H9 (cell line): Measurements from ENCODE around the gene CACNA1A. TPM values are rescaled to one million over a fixed set of nuclear protein-coding genes. Genes with fewer than 3 reads are reported as not detected.
"Not testable (repeated sequence)": the region's sequence is repeated elsewhere in the genome, so short reads cannot be mapped to it uniquely, and the experiment has no call there.

Experiments used
- DNase-seq: peaks from one replicate; pipeline ENCODE4 v3.0.0-alpha.2; 2017
- H2AFZ ChIP-seq: one replicate; pipeline ENCODE4 v1.6.1; 2013; ENCODE audit warnings: mild to moderate bottlenecking, low read length, control low read depth, moderate library complexity
- H2AK5ac ChIP-seq: 2 replicates; pipeline ENCODE4 v1.6.1; 2013; ENCODE audit warnings: low read length, control low read depth, mixed read lengths; ENCODE audit not compliant: insufficient read length
- H2BK120ac ChIP-seq: one replicate; pipeline ENCODE4 v1.6.1; 2013; ENCODE audit warnings: low read depth, mild to moderate bottlenecking, low read length, control low read depth, inconsistent platforms; ENCODE audit not compliant: poor library complexity, severe bottlenecking
- H2BK12ac ChIP-seq: 2 replicates; pipeline ENCODE4 v1.6.1; 2013; ENCODE audit warnings: low read length, control low read depth, mixed read lengths, low read depth; ENCODE audit not compliant: insufficient read length
- H2BK15ac ChIP-seq: 2 replicates; pipeline ENCODE4 v1.6.1; 2013; ENCODE audit warnings: low read depth, low read length, control low read depth
- H2BK20ac ChIP-seq: one replicate; pipeline ENCODE4 v1.6.1; 2013; ENCODE audit warnings: low read depth, mild to moderate bottlenecking, low read length, control low read depth, inconsistent platforms; ENCODE audit not compliant: poor library complexity, severe bottlenecking
- H2BK5ac ChIP-seq: 2 replicates; pipeline ENCODE4 v1.6.1; 2013; ENCODE audit warnings: low read length, control low read depth, mixed read lengths; ENCODE audit not compliant: insufficient read length
- H3K14ac ChIP-seq: 2 replicates; pipeline ENCODE4 v1.6.1; 2013; ENCODE audit warnings: low read length, control low read depth; ENCODE audit not compliant: insufficient read depth
- H3K18ac ChIP-seq: 2 replicates; pipeline ENCODE4 v1.6.1; 2013; ENCODE audit warnings: low read depth, mild to moderate bottlenecking, mixed read lengths, low read length, control low read depth; ENCODE audit not compliant: insufficient read length
- H3K23ac ChIP-seq: 2 replicates; pipeline ENCODE4 v1.6.1; 2013; ENCODE audit warnings: low read length, control low read depth, mixed read lengths, low read depth; ENCODE audit not compliant: insufficient read length
- H3K23me2 ChIP-seq: 2 replicates; pipeline ENCODE4 v1.6.1; 2013; ENCODE audit warnings: low read depth, mild to moderate bottlenecking, mixed read lengths, low read length, control low read depth; ENCODE audit not compliant: insufficient read length, poor library complexity, severe bottlenecking
- H3K27ac ChIP-seq: 2 replicates; pipeline ENCODE4 v1.5.1; 2013; ENCODE audit warnings: low read length, control low read depth, mixed read lengths, low read depth; ENCODE audit not compliant: insufficient read length
- H3K27me3 ChIP-seq: 2 replicates; pipeline ENCODE4 v1.6.1; 2013; ENCODE audit warnings: low read length, control low read depth, inconsistent platforms; ENCODE audit not compliant: insufficient read depth
- H3K4ac ChIP-seq: 2 replicates; pipeline ENCODE4 v1.6.1; 2013; ENCODE audit warnings: low read depth, mild to moderate bottlenecking, control low read depth, inconsistent platforms, low read length, moderate library complexity
- H3K4me1 ChIP-seq: 2 replicates; pipeline ENCODE4 v1.6.1; 2013; ENCODE audit warnings: low read length, control low read depth, inconsistent platforms; ENCODE audit not compliant: insufficient read depth
- H3K4me2 ChIP-seq: 2 replicates; pipeline ENCODE4 v1.6.1; 2013; ENCODE audit warnings: low read length, control low read depth, mixed read lengths; ENCODE audit not compliant: insufficient read length, insufficient read depth
- H3K56ac ChIP-seq: 2 replicates; pipeline ENCODE4 v1.6.1; 2013; ENCODE audit warnings: low read depth, mild to moderate bottlenecking, mixed read lengths, low read length, control low read depth; ENCODE audit not compliant: insufficient read length
- H3K79me1 ChIP-seq: 2 replicates; pipeline ENCODE4 v1.6.1; 2013; ENCODE audit warnings: low read depth, mild to moderate bottlenecking, moderate library complexity, low read length, control low read depth, inconsistent platforms; ENCODE audit not compliant: insufficient read depth, poor library complexity, severe bottlenecking
- H3K79me2 ChIP-seq: 2 replicates; pipeline ENCODE4 v1.6.1; 2013; ENCODE audit warnings: low read length, control low read depth, inconsistent platforms; ENCODE audit not compliant: insufficient read depth
- H3K9ac ChIP-seq: 2 replicates; pipeline ENCODE4 v1.6.1; 2013; ENCODE audit warnings: low read length, control low read depth, mixed read lengths; ENCODE audit not compliant: insufficient read length; ENCODE audit errors: extremely low read depth
- H3K9me3 ChIP-seq: one replicate; pipeline ENCODE4 v1.6.1; 2013; ENCODE audit warnings: low read depth, low read length, inconsistent platforms; ENCODE audit not compliant: control insufficient read depth
- H3T11ph ChIP-seq: one replicate; pipeline ENCODE4 v1.6.1; 2013; ENCODE audit warnings: mild to moderate bottlenecking, low read length, control low read depth, inconsistent platforms
- H4K20me1 ChIP-seq: one replicate; pipeline ENCODE4 v1.6.1; 2013; ENCODE audit not compliant: control insufficient read depth, insufficient read length, insufficient read depth
- H4K5ac ChIP-seq: 2 replicates; pipeline ENCODE4 v1.6.1; 2013; ENCODE audit warnings: low read depth, mild to moderate bottlenecking, mixed read lengths, low read length, control low read depth; ENCODE audit not compliant: insufficient read length
- H4K8ac ChIP-seq: replicated peaks from 2 replicates; pipeline ENCODE4 v1.6.1; 2013; ENCODE audit warnings: low read length, control low read depth, mixed read lengths, low read depth; ENCODE audit not compliant: insufficient read length
- H4K91ac ChIP-seq: 2 replicates; pipeline ENCODE4 v1.6.1; 2013; ENCODE audit warnings: low read depth, mild to moderate bottlenecking, moderate library complexity, mixed read lengths, low read length, control low read depth; ENCODE audit not compliant: insufficient read length
- H3K27ac Mint-ChIP-seq, 3 experiments: 2 replicates in 2 of 3; 3 replicates in 1 of 3; pipeline ENCODE4 v1.8.0; 2020 to 2021; ENCODE audit warnings: mixed read lengths in 3 of 3, mild to moderate bottlenecking in 1 of 3, moderate library complexity in 1 of 3
- H3K27me3 Mint-ChIP-seq: 2 replicates; pipeline ENCODE4 v1.8.0; 2021; ENCODE audit warnings: low read depth, mild to moderate bottlenecking, moderate library complexity, mixed read lengths
- H3K36me3 Mint-ChIP-seq, 3 experiments: 2 replicates in 2 of 3; 3 replicates in 1 of 3; pipeline ENCODE4 v1.8.0; 2020 to 2021; ENCODE audit warnings: low read depth in 3 of 3, mixed read lengths in 3 of 3; ENCODE audit not compliant: insufficient read depth in 1 of 3
- H3K4me1 Mint-ChIP-seq, 2 experiments: 2 replicates each; pipeline ENCODE4 v1.8.0; 2020; ENCODE audit warnings: mixed read lengths in 2 of 2
- H3K4me3 Mint-ChIP-seq, 2 experiments: 2 replicates in 1 of 2; 3 replicates in 1 of 2; pipeline ENCODE4 v1.8.0; 2020 to 2021; ENCODE audit warnings: mild to moderate bottlenecking in 2 of 2, mixed read lengths in 2 of 2, moderate library complexity in 1 of 2
- H3K9me3 Mint-ChIP-seq, 2 experiments: 2 replicates in 1 of 2; 3 replicates in 1 of 2; pipeline ENCODE4 v1.8.0; 2020; ENCODE audit warnings: mild to moderate bottlenecking in 2 of 2, mixed read lengths in 2 of 2, moderate library complexity in 1 of 2
- CTCF ChIP-seq: fragments of 200-600 bp; sonication (generic); conservative IDR thresholded peaks from 3 replicates; pipeline ENCODE4 v1.8.0; 2021; ENCODE audit warnings: antibody characterized with exemption, mild to moderate bottlenecking
- WGBS: extraction: QIAGEN DNeasy Blood & Tissue Kit; methylation state at CpG from one replicate; pipeline ENCODE4 v1.1.7; 2013; ENCODE audit warnings: missing lambda C conversion rate, low lambda C conversion rate, mixed read lengths; ENCODE audit not compliant: insufficient read length; ENCODE audit errors: extremely low coverage; 5-methylcytosine and 5-hydroxymethylcytosine counted together
- total RNA-seq: library from RNA; stranded (reverse); gene quantifications from 2 replicates; pipeline ENCODE4 v1.2.1, GENCODE V29; 2021

Gene CACNA1A
- total RNA-seq, 1 experiment from 2014 or later = 8.0 TPM

GRCh38 chr19:13169769-13170168, 336.5 kb downstream of the CACNA1A start:
- H3K4me3 Mint-ChIP-seq = peak overlapping the region in 1 of 2 experiments; percentile 58; a peak in 1 of 5 replicates
- H4K5ac ChIP-seq = no peak overlapping the region
- peak overlapping the region; percentile 6 for H3K18ac ChIP-seq
- H2BK120ac ChIP-seq = no peak overlapping the region
- no peak for DNase-seq
- H3T11ph ChIP-seq = no peak overlapping the region
- no peak overlapping the region for H3K56ac ChIP-seq
- no peaks in the 10 kb centered on the region for H3K79me2 ChIP-seq
- no peak overlapping the region for H3K27ac ChIP-seq
- H2BK15ac ChIP-seq = no peak overlapping the region
- no peak overlapping the region for H3K4ac ChIP-seq
- no peaks in the 10 kb centered on the region for H4K20me1 ChIP-seq
- H3K27me3 ChIP-seq = no peaks in the 10 kb centered on the region
- peaks cover 5% of the 10 kb centered on the region; the same call in 1 of the 2 replicates for H3K4me1 ChIP-seq
- no peak overlapping the region; the same call in 1 of the 2 replicates for H3K14ac ChIP-seq
- H2AFZ ChIP-seq = no peak overlapping the region
- H3K36me3 Mint-ChIP-seq = peaks cover 2 to 4% (median 2%) of the 10 kb centered on the region in 3 experiments; a peak in 2 of 7 replicates
- WGBS = no CpG with 5 or more reads among the region's 5 CpGs
- TF ChIP-seq CTCF = no peak
- no peak overlapping the region for H4K8ac ChIP-seq
- H3K23me2 ChIP-seq = no peaks in the 10 kb centered on the region
- no peak overlapping the region for H2BK5ac ChIP-seq
- H3K9me3 Mint-ChIP-seq = no peaks in the 10 kb centered on the region
- H3K79me1 ChIP-seq = no peaks in the 10 kb centered on the region
- no peak overlapping the region for H2BK20ac ChIP-seq
- H3K4me2 ChIP-seq = no peak overlapping the region
- H3K9ac ChIP-seq = no peak overlapping the region
- H3K23ac ChIP-seq = no peak overlapping the region
- H3K9me3 ChIP-seq = no peaks in the 10 kb centered on the region
- no peak overlapping the region for H2AK5ac ChIP-seq
- H3K27me3 Mint-ChIP-seq = no peaks in the 10 kb centered on the region
- H2BK12ac ChIP-seq = peak overlapping the region; percentile 45
- peak overlapping the region; percentile 14 to 71 (median 52); a peak in 2 of 7 replicates for H3K27ac Mint-ChIP-seq
- no peak overlapping the region for H4K91ac ChIP-seq
- H3K4me1 Mint-ChIP-seq = peaks cover 33 to 39% of the 10 kb centered on the region in 2 experiments

GRCh38 chr19:13166151-13166550, 340.1 kb downstream of the CACNA1A start:
- H3K18ac ChIP-seq, H3K14ac ChIP-seq, H3K79me1 ChIP-seq, H2BK15ac ChIP-seq, H3K4me2 ChIP-seq, H4K91ac ChIP-seq, H2BK5ac ChIP-seq, H4K5ac ChIP-seq, H2BK20ac ChIP-seq, H3K23ac ChIP-seq, DNase-seq, H3T11ph ChIP-seq, H4K8ac ChIP-seq, H3K79me2 ChIP-seq, H2BK120ac ChIP-seq, H2AK5ac ChIP-seq, H3K9ac ChIP-seq, H3K9me3 ChIP-seq, H3K4ac ChIP-seq, H2BK12ac ChIP-seq, H3K4me1 ChIP-seq, H3K56ac ChIP-seq, H3K27me3 Mint-ChIP-seq, H4K20me1 ChIP-seq, H3K36me3 Mint-ChIP-seq, H3K27me3 ChIP-seq, H3K9me3 Mint-ChIP-seq, H2AFZ ChIP-seq, H3K27ac ChIP-seq: not testable (repeated sequence)
- no CpG with 5 or more reads among the region's 3 CpGs for WGBS
- Mint-ChIP-seq H3K4me1 (peaks cover 41 to 49% of the 10 kb centered on the region in 2 experiments), H3K27ac (peak overlapping the region in 2 of 3 experiments; percentile 100; a peak in 3 of 7 replicates), H3K4me3 (peak overlapping the region in 1 of 2 experiments; percentile 46; a peak in 2 of 5 replicates)
- peaks cover 15% of the 10 kb centered on the region for H3K23me2 ChIP-seq
